ENCODE results near the gene CNTN1. TPM values are rescaled to one million over a fixed set of nuclear protein-coding genes. Genes with fewer than 3 reads are reported as not detected.

The CNTN1 gene
- total and polyA plus RNA-seq, 10 of the 15 experiments (the other 5 are each of a cell fraction or from before 2014, with no cell fraction given), result 0.06 to 0.14 TPM; not detected in 8

- TF ChIP-seq ZBTB11 (CRISPR knock-in tag; IDR thresholded peaks at IDR 0.05) (no peak), HDGF (IDR thresholded peaks at IDR 0.05) (no peak), POLR2A (IDR thresholded peaks at IDR 0.05; ENCODE audit: low read depth, low read length) (no peak), BRCA1 (IDR thresholded peaks at IDR 0.05; ENCODE audit: low read depth, low read length) (no peak)
Observed at GRCh38 chr12:40723001-40723400, 30.8 kb downstream of the CNTN1 start (continued).

- FAIRE-seq, result no peak
- intact Hi-C loops (cut with micrococcal nuclease; ENCODE audit: unreplicated experiment), result no loop called here
- 21% methylated on average over 1 of the region's 1 CpG for WGBS (ENCODE audit: insufficient coverage, insufficient replicate concordance, low lambda C conversion rate, missing lambda C conversion rate)
- TF ChIP-seq MTA2 (IDR thresholded peaks at IDR 0.05; ENCODE audit: low read depth) (no peak), RB1 (IDR thresholded peaks at IDR 0.05; ENCODE audit: borderline replicate concordance) (no peak), HSF1 (IDR thresholded peaks at IDR 0.05; ENCODE audit: low read depth, low read length) (no peak), CEBPZ (IDR thresholded peaks at IDR 0.05; ENCODE audit: low read depth, low read length) (no peak), SPI1 (IDR thresholded peaks at IDR 0.05; ENCODE audit: borderline replicate concordance, insufficient read depth, low read depth, low read length) (no peak), MEF2A (IDR thresholded peaks at IDR 0.05; ENCODE audit: insufficient read depth, low read depth, low read length) (no peak), MYC (IDR thresholded peaks at IDR 0.05; ENCODE audit: insufficient read depth, insufficient read length, insufficient replicate concordance, low read length, severe bottlenecking) (no peak), HDGF (IDR thresholded peaks at IDR 0.05) (no peak), KDM1A (IDR thresholded peaks at IDR 0.05; ENCODE audit: borderline replicate concordance) (no peak), BMI1 (IDR thresholded peaks at IDR 0.05; ENCODE audit: borderline replicate concordance) (no peak), NR2C2 (IDR thresholded peaks at IDR 0.05; ENCODE audit: borderline replicate concordance, control insufficient read depth, insufficient read length, low read depth) (no peak), ZNF24 (IDR thresholded peaks at IDR 0.05) (no peak), POLR2A (IDR thresholded peaks at IDR 0.05; ENCODE audit: low read depth, low read length) (no peak), ZNF384 (IDR thresholded peaks at IDR 0.05; ENCODE audit: borderline replicate concordance, low read depth, low read length) (no peak)
Observed at GRCh38 chr12:40726366-40726765, 34.1 kb downstream of the CNTN1 start.

More at GRCh38 chr12:40726366-40726765, 34.1 kb downstream of the CNTN1 start:
- Histone ChIP-seq H3K4me2 (ENCODE audit: control insufficient read depth, insufficient read depth) (no peak overlapping the region), H3K9ac (ENCODE audit: control insufficient read depth, insufficient read depth, low read length) (no peak overlapping the region), H3K4me1 (ENCODE audit: control insufficient read depth, insufficient read depth, low read length) (no peaks in the 10 kb centered on the region), H3K27ac (ENCODE audit: control insufficient read depth, insufficient read depth) (no peak overlapping the region), H3K4me3 (no peak overlapping the region), H3K79me2 (ENCODE audit: control insufficient read depth, insufficient read depth, low read length) (no peaks in the 10 kb centered on the region), H3K27me3 (replicated peaks in 1 of 2; ENCODE audit: control insufficient read depth in 2 of 2, insufficient read depth in 2 of 2, low read length in 1 of 2) (no peaks in the 10 kb centered on the region), H3K36me3 (ENCODE audit: control insufficient read depth in 2 of 2, insufficient read depth in 2 of 2, low read length in 1 of 2) (no peaks in the 10 kb centered on the region), H4K20me1 (ENCODE audit: control insufficient read depth, insufficient read depth) (no peaks in the 10 kb centered on the region), H3K9me3 (replicated peaks; ENCODE audit: control insufficient read depth, insufficient read depth, low read length) (no peaks in the 10 kb centered on the region), H2AFZ (ENCODE audit: control insufficient read depth, low read depth, low read length) (no peak overlapping the region)
- no TSS peak for BruUV-seq (replicated peaks)
- ChIA-PET RAD21 (ENCODE audit: unreplicated experiment) (no interaction called here), CTCF (no interaction called here), POLR2A (no interaction called here), SMC1A (ENCODE audit: uncharacterized antibody, unreplicated experiment) (no interaction called here)
- no peak for DNase-seq (ENCODE audit: low read depth, low spot score)
- ATAC-seq, result no peak
- in situ Hi-C loops (cut with MboI), result no loop called here
